DMS153 treated with DMSO at 0.1 percent for 48 hours (cell line): Measurements from ENCODE around the gene XKR7.
A peak's percentile ranks its signal among the peaks of the same experiment; 100 is the strongest.

ENCODE experiments used
- DNase-seq: peaks from one replicate; lab custom pipeline; 2025; ENCODE audit not compliant: unreplicated experiment; lab: John Stamatoyannopoulos, UW

XKR7 gene

GRCh38 chr20:31939661-31940060 is 28.3 kb upstream of the XKR7 start:
- DNase-seq: no peak

- no peak for DNase-seq
These were observed 24.9 kb upstream of the XKR7 start for GRCh38 chr20:31943052-31943471.

- no peak for DNase-seq
These were observed 22.6 kb upstream of the XKR7 start for GRCh38 chr20:31945319-31945718.

- DNase-seq: no peak
These were observed 22.2 kb upstream of the XKR7 start for GRCh38 chr20:31945785-31946184.

GRCh38 chr20:31948008-31948407 is 19.9 kb upstream of the XKR7 start:
- DNase-seq: no peak

GRCh38 chr20:31949877-31950646 is 17.9 kb upstream of the XKR7 start:
- no peak for DNase-seq

GRCh38 chr20:31951203-31951529 is 16.8 kb upstream of the XKR7 start:
- DNase-seq: no peak

GRCh38 chr20:31951530-31952453 is 16.2 kb upstream of the XKR7 start, which contains the start of gene PDRG1:
Gene PDRG1, minus strand, starts transcription at chr20:31952046. Its CDS starts 85 bp downstream, at chr20:31951961.
- peak; percentile 95 for DNase-seq

- DNase-seq: no peak
These were observed 14.3 kb upstream of the XKR7 start for GRCh38 chr20:31953556-31954148.

GRCh38 chr20:31954500-31954899 is 13.5 kb upstream of the XKR7 start:
- no peak for DNase-seq

GRCh38 chr20:31956556-31957526 is 11.1 kb upstream of the XKR7 start:
- DNase-seq: no peak

GRCh38 chr20:31962761-31963160 is 5.2 kb upstream of the XKR7 start:
- DNase-seq: no peak

GRCh38 chr20:31963889-31964288 is 4.1 kb upstream of the XKR7 start:
- DNase-seq: no peak

- no peak for DNase-seq
These were observed 828 bp upstream of the XKR7 start for GRCh38 chr20:31966991-31967655.

GRCh38 chr20:31968291-31969126 is 558 bp downstream of the XKR7 start:
- no peak for DNase-seq

GRCh38 chr20:31969991-31970390 is 2.0 kb downstream of the XKR7 start:
- DNase-seq: no peak

GRCh38 chr20:31972471-31973021 is 4.6 kb downstream of the XKR7 start:
- DNase-seq: no peak

- DNase-seq: no peak
These were observed 6.3 kb downstream of the XKR7 start for GRCh38 chr20:31974296-31974695.

GRCh38 chr20:31974951-31975487 is 7.1 kb downstream of the XKR7 start:
- no peak for DNase-seq
